GM23338 (cell line): ENCODE results near the gene PRSS48. TPM values are rescaled to one million over a fixed set of nuclear protein-coding genes. Genes with fewer than 3 reads are reported as not detected.

Source experiments
- CREB1 ChIP-seq: fragments of 250-450 bp; sonication (Bioruptor Pico); IDR thresholded peaks from 2 replicates; pipeline ENCODE4 v1.5.0; 2020; ENCODE audit warnings: low read depth, mild to moderate bottlenecking, moderate library complexity
- polyA plus RNA-seq: library from polyadenylated mRNA; unstranded; fragments of >200 nt; fragmentation: Nextera tagmentation; extraction: Ambion mirVana; gene quantifications from 2 replicates; pipeline ENCODE4 v1.2.1, GENCODE V29; 2016
- small RNA-seq: library from RNA; depleted of rRNA; stranded (forward); fragments of <200 nt; gene quantifications from one replicate; pipeline ENCODE3, GENCODE V24; 2014; ENCODE audit warnings: low replicate concordance
- total RNA-seq: library from RNA; depleted of rRNA; stranded (reverse); fragments of >200 nt; shearing (Covaris generic); gene quantifications from 2 replicates; pipeline ENCODE4 v1.2.3, GENCODE V29; 2014; rRNA removed

PRSS48 gene
- total and polyA plus RNA-seq, 2 experiments from 2014 or later: 0.36 TPM; not detected in 1

DNA sequence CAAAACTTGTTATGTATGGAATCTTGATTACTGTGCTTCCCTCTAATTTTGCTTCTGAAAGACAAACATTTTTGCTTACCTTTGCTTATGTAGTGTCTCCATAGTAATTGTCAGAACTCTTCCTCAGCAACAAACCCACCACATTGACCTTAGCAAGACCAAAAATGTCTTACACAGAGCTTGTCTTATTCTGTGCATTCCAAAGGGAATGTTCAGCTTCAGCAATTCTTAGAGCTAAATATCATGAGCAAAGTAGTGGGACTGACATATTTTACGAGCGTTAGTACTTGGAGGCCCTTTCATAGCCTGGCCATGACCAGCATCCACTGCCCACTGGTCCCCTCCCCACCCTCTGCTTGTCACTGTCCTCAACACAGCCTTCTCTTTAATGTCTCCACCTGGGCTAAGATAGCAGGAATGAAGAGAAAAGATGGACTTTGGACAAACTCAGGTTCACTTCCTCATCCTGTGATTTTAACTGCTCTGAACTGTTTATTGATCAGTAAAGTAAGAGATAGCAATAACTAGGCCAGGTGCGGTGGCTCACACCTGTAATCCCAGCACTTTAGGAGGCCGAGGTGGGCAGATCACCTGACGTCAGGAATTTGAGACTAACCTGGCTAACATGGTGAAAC is 63.9 kb downstream of the PRSS48 start (continued):
- TF ChIP-seq CREB1 (CRISPR knock-in tag): no peak

Small RNA genes lying within 50 kb of the gene (small RNA-seq; reads per million reads assigned to genes)
- gene AC104819.2: not detected
- not detected for gene RNU6-1282P

Other genes starting within 250 kb of the PRSS48 start
- gene RPS3A, start 177.5 kb upstream of the PRSS48 start, total RNA-seq: 3,506 and 4,648 TPM in 2 replicates
- gene RPS3A, start 177.5 kb upstream of the PRSS48 start, polyA plus RNA-seq: 2,252 and 2,486 TPM in 2 replicates
- 51.6 and 57.4 TPM in 2 replicates for gene SH3D19, start 48.4 kb downstream of the PRSS48 start, total RNA-seq
- gene SH3D19, start 48.4 kb downstream of the PRSS48 start, polyA plus RNA-seq: 23.9 and 25.3 TPM in 2 replicates
- 95.8 and 108 TPM in 2 replicates for gene FHIP1A, start 132.0 kb downstream of the PRSS48 start, total RNA-seq
- 9.4 and 11.3 TPM in 2 replicates for gene FHIP1A, start 132.0 kb downstream of the PRSS48 start, polyA plus RNA-seq